ENCODE results near the gene TRIP11.

The TRIP11 gene

DNA sequence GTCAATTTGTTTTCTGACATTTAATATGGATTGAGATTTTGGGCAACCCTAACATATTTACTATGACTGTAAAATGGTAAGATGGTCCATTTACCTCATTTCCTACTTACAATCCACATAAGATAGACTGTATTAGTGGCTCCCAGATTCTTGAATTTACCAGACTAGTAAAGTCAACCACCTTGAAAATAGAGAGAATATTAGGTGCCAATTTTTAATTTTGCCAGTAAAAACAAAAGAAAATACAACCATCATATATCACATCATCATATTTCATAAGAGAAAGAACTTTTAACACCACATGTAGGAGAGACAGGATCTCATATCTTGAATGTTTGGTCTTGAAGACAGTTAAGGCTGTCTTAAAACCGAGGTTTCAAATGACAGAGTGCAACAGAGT lies 84.7 kb downstream of the TRIP11 start:
- no peak overlapping the region for H3K4me3 ChIP-seq (ENCODE audit: low read depth, low read length)
- TF ChIP-seq, protein P1, sequence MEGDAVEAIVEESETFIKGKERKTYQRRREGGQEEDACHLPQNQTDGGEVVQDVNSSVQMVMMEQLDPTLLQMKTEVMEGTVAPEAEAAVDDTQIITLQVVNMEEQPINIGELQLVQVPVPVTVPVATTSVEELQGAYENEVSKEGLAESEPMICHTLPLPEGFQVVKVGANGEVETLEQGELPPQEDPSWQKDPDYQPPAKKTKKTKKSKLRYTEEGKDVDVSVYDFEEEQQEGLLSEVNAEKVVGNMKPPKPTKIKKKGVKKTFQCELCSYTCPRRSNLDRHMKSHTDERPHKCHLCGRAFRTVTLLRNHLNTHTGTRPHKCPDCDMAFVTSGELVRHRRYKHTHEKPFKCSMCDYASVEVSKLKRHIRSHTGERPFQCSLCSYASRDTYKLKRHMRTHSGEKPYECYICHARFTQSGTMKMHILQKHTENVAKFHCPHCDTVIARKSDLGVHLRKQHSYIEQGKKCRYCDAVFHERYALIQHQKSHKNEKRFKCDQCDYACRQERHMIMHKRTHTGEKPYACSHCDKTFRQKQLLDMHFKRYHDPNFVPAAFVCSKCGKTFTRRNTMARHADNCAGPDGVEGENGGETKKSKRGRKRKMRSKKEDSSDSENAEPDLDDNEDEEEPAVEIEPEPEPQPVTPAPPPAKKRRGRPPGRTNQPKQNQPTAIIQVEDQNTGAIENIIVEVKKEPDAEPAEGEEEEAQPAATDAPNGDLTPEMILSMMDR (IDR thresholded peaks at IDR 0.05; ENCODE audit: borderline replicate concordance, insufficient read depth, low read depth, low read length), result no peak

- TF ChIP-seq, protein P1 (IDR thresholded peaks at IDR 0.05; ENCODE audit: borderline replicate concordance, insufficient read depth, low read depth, low read length), result no peak
- H3K4me3 ChIP-seq (ENCODE audit: low read depth, low read length), result no peak overlapping the region
These were observed 86.5 kb downstream of the TRIP11 start for GRCh38 chr14:91953170-91953985.

DNA sequence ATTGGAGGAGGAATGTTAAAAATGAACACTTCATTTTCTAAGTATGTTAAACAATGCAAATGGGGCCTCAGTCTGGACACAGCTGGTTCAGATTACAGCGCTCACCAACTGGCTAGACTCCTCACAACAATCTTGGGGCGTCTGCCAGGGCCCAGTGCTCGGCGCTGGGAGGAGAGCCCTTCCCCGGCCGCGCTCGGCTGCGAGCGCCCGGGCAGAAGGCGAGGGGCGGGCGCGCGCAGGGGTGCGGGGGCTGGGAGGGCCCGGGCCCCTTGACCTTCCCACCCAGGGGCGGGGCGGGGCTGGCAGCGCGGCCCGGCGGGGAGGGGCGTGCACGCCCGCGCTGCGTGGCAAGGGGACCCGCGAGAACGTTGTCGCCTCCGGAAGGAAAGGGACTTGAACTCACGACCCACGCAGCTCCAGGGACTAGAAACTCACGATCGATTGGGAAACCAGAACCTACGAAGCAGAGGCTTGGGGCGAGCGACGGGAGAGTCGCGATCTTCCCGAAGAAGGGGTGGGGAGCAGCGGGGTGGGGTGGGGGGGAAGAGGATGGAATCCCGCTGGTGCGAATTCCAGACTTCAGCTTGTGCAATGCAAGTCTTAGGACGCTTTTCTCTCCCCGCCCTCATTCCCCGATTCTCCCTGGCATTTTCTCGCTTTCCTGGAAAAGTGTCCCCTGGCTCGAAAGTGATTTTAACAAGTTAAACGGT lies 92.2 kb downstream of the TRIP11 start, which contains the start of gene FBLN5:
FBLN5 (minus strand) TSS at position 220 of the 710 bp plus-strand sequence. CDS start 465 bp downstream, outside the sequence.
- H3K4me3 ChIP-seq (ENCODE audit: low read depth, low read length), result no peak within 1 kb of the TSS
- TF ChIP-seq, protein P1 (IDR thresholded peaks at IDR 0.05; ENCODE audit: borderline replicate concordance, insufficient read depth, low read depth, low read length), result no peak

- H3K4me3 ChIP-seq (ENCODE audit: low read depth, low read length), result no peak overlapping the region
These were observed 93.0 kb downstream of the TRIP11 start for GRCh38 chr14:91946622-91947474.

GRCh38 chr14:91945751-91946621 lies 93.9 kb downstream of the TRIP11 start:
- TF ChIP-seq, protein P1 (IDR thresholded peaks at IDR 0.05; ENCODE audit: borderline replicate concordance, insufficient read depth, low read depth, low read length), result no peak
- H3K4me3 ChIP-seq (ENCODE audit: low read depth, low read length), result no peak overlapping the region

More at GRCh38 chr14:91946622-91947474, 93.0 kb downstream of the TRIP11 start:
- TF ChIP-seq, protein P1 (IDR thresholded peaks at IDR 0.05; ENCODE audit: borderline replicate concordance, insufficient read depth, low read depth, low read length), result no peak

GRCh38 chr14:91942946-91943345 lies 96.9 kb downstream of the TRIP11 start:
- H3K4me3 ChIP-seq (ENCODE audit: low read depth, low read length), result no peak overlapping the region
- TF ChIP-seq, protein P1 (IDR thresholded peaks at IDR 0.05; ENCODE audit: borderline replicate concordance, insufficient read depth, low read depth, low read length), result no peak
